H9 (cell line): ENCODE results near the gene CTDSPL. TPM values are rescaled to one million over a fixed set of nuclear protein-coding genes. Genes with fewer than 3 reads are reported as not detected.

Source experiments
- DNase-seq: peaks from one replicate; pipeline ENCODE4 v3.0.0-alpha.2; 2017
- H2AFZ ChIP-seq: one replicate; pipeline ENCODE4 v1.6.1; 2013; ENCODE audit warnings: mild to moderate bottlenecking, low read length, control low read depth, moderate library complexity
- H2AK5ac ChIP-seq: 2 replicates; pipeline ENCODE4 v1.6.1; 2013; ENCODE audit warnings: low read length, control low read depth, mixed read lengths; ENCODE audit not compliant: insufficient read length
- H2BK120ac ChIP-seq: one replicate; pipeline ENCODE4 v1.6.1; 2013; ENCODE audit warnings: low read depth, mild to moderate bottlenecking, low read length, control low read depth, inconsistent platforms; ENCODE audit not compliant: poor library complexity, severe bottlenecking
- H2BK12ac ChIP-seq: 2 replicates; pipeline ENCODE4 v1.6.1; 2013; ENCODE audit warnings: low read length, control low read depth, mixed read lengths, low read depth; ENCODE audit not compliant: insufficient read length
- H2BK15ac ChIP-seq: 2 replicates; pipeline ENCODE4 v1.6.1; 2013; ENCODE audit warnings: low read depth, low read length, control low read depth
- H2BK20ac ChIP-seq: one replicate; pipeline ENCODE4 v1.6.1; 2013; ENCODE audit warnings: low read depth, mild to moderate bottlenecking, low read length, control low read depth, inconsistent platforms; ENCODE audit not compliant: poor library complexity, severe bottlenecking
- H2BK5ac ChIP-seq: 2 replicates; pipeline ENCODE4 v1.6.1; 2013; ENCODE audit warnings: low read length, control low read depth, mixed read lengths; ENCODE audit not compliant: insufficient read length
- H3K14ac ChIP-seq: 2 replicates; pipeline ENCODE4 v1.6.1; 2013; ENCODE audit warnings: low read length, control low read depth; ENCODE audit not compliant: insufficient read depth
- H3K18ac ChIP-seq: 2 replicates; pipeline ENCODE4 v1.6.1; 2013; ENCODE audit warnings: low read depth, mild to moderate bottlenecking, mixed read lengths, low read length, control low read depth; ENCODE audit not compliant: insufficient read length
- H3K23ac ChIP-seq: 2 replicates; pipeline ENCODE4 v1.6.1; 2013; ENCODE audit warnings: low read length, control low read depth, mixed read lengths, low read depth; ENCODE audit not compliant: insufficient read length
- H3K23me2 ChIP-seq: 2 replicates; pipeline ENCODE4 v1.6.1; 2013; ENCODE audit warnings: low read depth, mild to moderate bottlenecking, mixed read lengths, low read length, control low read depth; ENCODE audit not compliant: insufficient read length, poor library complexity, severe bottlenecking
- H3K27ac ChIP-seq: 2 replicates; pipeline ENCODE4 v1.5.1; 2013; ENCODE audit warnings: low read length, control low read depth, mixed read lengths, low read depth; ENCODE audit not compliant: insufficient read length
- H3K27me3 ChIP-seq: 2 replicates; pipeline ENCODE4 v1.6.1; 2013; ENCODE audit warnings: low read length, control low read depth, inconsistent platforms; ENCODE audit not compliant: insufficient read depth
- H3K4ac ChIP-seq: 2 replicates; pipeline ENCODE4 v1.6.1; 2013; ENCODE audit warnings: low read depth, mild to moderate bottlenecking, control low read depth, inconsistent platforms, low read length, moderate library complexity
- H3K4me1 ChIP-seq: 2 replicates; pipeline ENCODE4 v1.6.1; 2013; ENCODE audit warnings: low read length, control low read depth, inconsistent platforms; ENCODE audit not compliant: insufficient read depth
- H3K4me2 ChIP-seq: 2 replicates; pipeline ENCODE4 v1.6.1; 2013; ENCODE audit warnings: low read length, control low read depth, mixed read lengths; ENCODE audit not compliant: insufficient read length, insufficient read depth
- H3K56ac ChIP-seq: 2 replicates; pipeline ENCODE4 v1.6.1; 2013; ENCODE audit warnings: low read depth, mild to moderate bottlenecking, mixed read lengths, low read length, control low read depth; ENCODE audit not compliant: insufficient read length
- H3K79me1 ChIP-seq: 2 replicates; pipeline ENCODE4 v1.6.1; 2013; ENCODE audit warnings: low read depth, mild to moderate bottlenecking, moderate library complexity, low read length, control low read depth, inconsistent platforms; ENCODE audit not compliant: insufficient read depth, poor library complexity, severe bottlenecking
- H3K79me2 ChIP-seq: 2 replicates; pipeline ENCODE4 v1.6.1; 2013; ENCODE audit warnings: low read length, control low read depth, inconsistent platforms; ENCODE audit not compliant: insufficient read depth
- H3K9ac ChIP-seq: 2 replicates; pipeline ENCODE4 v1.6.1; 2013; ENCODE audit warnings: low read length, control low read depth, mixed read lengths; ENCODE audit not compliant: insufficient read length; ENCODE audit errors: extremely low read depth
- H3K9me3 ChIP-seq: one replicate; pipeline ENCODE4 v1.6.1; 2013; ENCODE audit warnings: low read depth, low read length, inconsistent platforms; ENCODE audit not compliant: control insufficient read depth
- H3T11ph ChIP-seq: one replicate; pipeline ENCODE4 v1.6.1; 2013; ENCODE audit warnings: mild to moderate bottlenecking, low read length, control low read depth, inconsistent platforms
- H4K20me1 ChIP-seq: one replicate; pipeline ENCODE4 v1.6.1; 2013; ENCODE audit not compliant: control insufficient read depth, insufficient read length, insufficient read depth
- H4K5ac ChIP-seq: 2 replicates; pipeline ENCODE4 v1.6.1; 2013; ENCODE audit warnings: low read depth, mild to moderate bottlenecking, mixed read lengths, low read length, control low read depth; ENCODE audit not compliant: insufficient read length
- H4K8ac ChIP-seq: replicated peaks from 2 replicates; pipeline ENCODE4 v1.6.1; 2013; ENCODE audit warnings: low read length, control low read depth, mixed read lengths, low read depth; ENCODE audit not compliant: insufficient read length
- H4K91ac ChIP-seq: 2 replicates; pipeline ENCODE4 v1.6.1; 2013; ENCODE audit warnings: low read depth, mild to moderate bottlenecking, moderate library complexity, mixed read lengths, low read length, control low read depth; ENCODE audit not compliant: insufficient read length
- H3K27ac Mint-ChIP-seq, 3 experiments: 2 replicates in 2 of 3; 3 replicates in 1 of 3; pipeline ENCODE4 v1.8.0; 2020 to 2021; ENCODE audit warnings: mixed read lengths in 3 of 3, mild to moderate bottlenecking in 1 of 3, moderate library complexity in 1 of 3
- H3K27me3 Mint-ChIP-seq: 2 replicates; pipeline ENCODE4 v1.8.0; 2021; ENCODE audit warnings: low read depth, mild to moderate bottlenecking, moderate library complexity, mixed read lengths
- H3K36me3 Mint-ChIP-seq, 3 experiments: 2 replicates in 2 of 3; 3 replicates in 1 of 3; pipeline ENCODE4 v1.8.0; 2020 to 2021; ENCODE audit warnings: low read depth in 3 of 3, mixed read lengths in 3 of 3; ENCODE audit not compliant: insufficient read depth in 1 of 3
- H3K4me1 Mint-ChIP-seq, 2 experiments: 2 replicates each; pipeline ENCODE4 v1.8.0; 2020; ENCODE audit warnings: mixed read lengths in 2 of 2
- H3K4me3 Mint-ChIP-seq, 2 experiments: 2 replicates in 1 of 2; 3 replicates in 1 of 2; pipeline ENCODE4 v1.8.0; 2020 to 2021; ENCODE audit warnings: mild to moderate bottlenecking in 2 of 2, mixed read lengths in 2 of 2, moderate library complexity in 1 of 2
- H3K9me3 Mint-ChIP-seq, 2 experiments: 2 replicates in 1 of 2; 3 replicates in 1 of 2; pipeline ENCODE4 v1.8.0; 2020; ENCODE audit warnings: mild to moderate bottlenecking in 2 of 2, mixed read lengths in 2 of 2, moderate library complexity in 1 of 2
- WGBS: extraction: QIAGEN DNeasy Blood & Tissue Kit; methylation state at CpG from one replicate; pipeline ENCODE4 v1.1.7; 2013; ENCODE audit warnings: missing lambda C conversion rate, low lambda C conversion rate, mixed read lengths; ENCODE audit not compliant: insufficient read length; ENCODE audit errors: extremely low coverage; 5-methylcytosine and 5-hydroxymethylcytosine counted together
- total RNA-seq: library from RNA; stranded (reverse); gene quantifications from 2 replicates; pipeline ENCODE4 v1.2.1, GENCODE V29; 2021
- TF ChIP-seq, protein P1 (sequence below): fragments of 200-600 bp; sonication (generic); conservative IDR thresholded peaks from 3 replicates; pipeline ENCODE4 v1.8.0; 2021; ENCODE audit warnings: antibody characterized with exemption, mild to moderate bottlenecking

The CTDSPL gene
- total RNA-seq, 1 experiment from 2014 or later = 20.8 TPM

DNA sequence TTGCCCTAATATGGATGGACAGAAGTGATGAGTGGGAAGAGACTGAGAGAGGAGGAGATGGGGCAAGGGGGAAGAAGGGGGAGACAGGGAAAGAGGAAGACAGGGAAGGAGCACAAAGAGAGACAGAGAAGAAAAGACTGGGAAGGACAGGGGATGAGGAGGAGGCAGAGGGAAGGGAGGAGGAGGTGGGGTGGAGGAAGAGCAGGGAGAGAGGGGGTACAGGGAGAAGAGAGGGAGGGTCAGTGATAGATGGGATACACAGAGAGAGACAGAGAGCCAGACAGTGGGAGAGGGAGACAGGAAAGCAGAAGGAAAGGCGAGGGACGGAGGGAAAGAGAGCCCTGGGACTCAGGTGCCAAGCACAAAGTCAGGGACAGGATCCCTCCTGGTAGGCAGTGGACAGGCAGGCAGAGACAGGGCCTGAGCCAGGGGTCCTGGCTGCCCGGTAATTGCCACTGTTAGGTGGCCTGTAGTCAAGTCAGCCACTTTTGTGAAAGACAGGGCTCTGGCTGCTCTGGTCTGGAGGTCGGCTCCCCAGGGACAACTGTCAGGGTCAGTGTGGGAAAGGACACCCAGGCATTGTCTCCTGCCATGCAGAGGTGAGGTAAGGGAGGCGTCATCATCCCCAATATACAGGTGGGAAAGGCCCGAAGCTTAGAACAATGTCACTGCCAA lies 138.7 kb downstream of the CTDSPL start:
- H4K5ac ChIP-seq = no peak overlapping the region
- no peak overlapping the region for H3K23ac ChIP-seq
- Mint-ChIP-seq H3K27me3 (peaks cover 10% of the 10 kb centered on the region), H3K27ac (no peak overlapping the region), H3K4me3 (no peak overlapping the region; a peak in 1 of 5 replicates), H3K4me1 (peaks cover 11 to 20% of the 10 kb centered on the region in 2 experiments), H3K36me3 (peaks cover 0 to 5% (median 4%) of the 10 kb centered on the region in 3 experiments; a peak in 4 of 7 replicates), H3K9me3 (no peaks in the 10 kb centered on the region; a peak in 1 of 5 replicates)
- no peak overlapping the region for H4K91ac ChIP-seq
- H2AFZ ChIP-seq = no peak overlapping the region
- H3T11ph ChIP-seq = no peak overlapping the region
- no peak overlapping the region for H2BK120ac ChIP-seq
- no peaks in the 10 kb centered on the region; the same call in 1 of the 2 replicates for H3K27me3 ChIP-seq
- no peak overlapping the region for H3K14ac ChIP-seq
- no peak overlapping the region for H2BK12ac ChIP-seq
- no peak overlapping the region for H3K18ac ChIP-seq
- no peaks in the 10 kb centered on the region for H3K79me2 ChIP-seq
- no peak overlapping the region for H3K56ac ChIP-seq
- no peak overlapping the region for H3K27ac ChIP-seq
- H2AK5ac ChIP-seq = no peak overlapping the region
- H4K8ac ChIP-seq = no peak overlapping the region
- no peak overlapping the region for H3K4me2 ChIP-seq
- H2BK5ac ChIP-seq = no peak overlapping the region
- H2BK15ac ChIP-seq = no peak overlapping the region
- peaks cover 2% of the 10 kb centered on the region; the same call in 1 of the 2 replicates for H3K4me1 ChIP-seq
- no peaks in the 10 kb centered on the region for H3K9me3 ChIP-seq
- H3K4ac ChIP-seq = no peak overlapping the region
- WGBS = no CpG with 5 or more reads among the region's 6 CpGs
- H3K9ac ChIP-seq = no peak overlapping the region
- DNase-seq = no peak
- no peaks in the 10 kb centered on the region for H3K23me2 ChIP-seq
- no peaks in the 10 kb centered on the region for H3K79me1 ChIP-seq
- TF ChIP-seq, protein P1, sequence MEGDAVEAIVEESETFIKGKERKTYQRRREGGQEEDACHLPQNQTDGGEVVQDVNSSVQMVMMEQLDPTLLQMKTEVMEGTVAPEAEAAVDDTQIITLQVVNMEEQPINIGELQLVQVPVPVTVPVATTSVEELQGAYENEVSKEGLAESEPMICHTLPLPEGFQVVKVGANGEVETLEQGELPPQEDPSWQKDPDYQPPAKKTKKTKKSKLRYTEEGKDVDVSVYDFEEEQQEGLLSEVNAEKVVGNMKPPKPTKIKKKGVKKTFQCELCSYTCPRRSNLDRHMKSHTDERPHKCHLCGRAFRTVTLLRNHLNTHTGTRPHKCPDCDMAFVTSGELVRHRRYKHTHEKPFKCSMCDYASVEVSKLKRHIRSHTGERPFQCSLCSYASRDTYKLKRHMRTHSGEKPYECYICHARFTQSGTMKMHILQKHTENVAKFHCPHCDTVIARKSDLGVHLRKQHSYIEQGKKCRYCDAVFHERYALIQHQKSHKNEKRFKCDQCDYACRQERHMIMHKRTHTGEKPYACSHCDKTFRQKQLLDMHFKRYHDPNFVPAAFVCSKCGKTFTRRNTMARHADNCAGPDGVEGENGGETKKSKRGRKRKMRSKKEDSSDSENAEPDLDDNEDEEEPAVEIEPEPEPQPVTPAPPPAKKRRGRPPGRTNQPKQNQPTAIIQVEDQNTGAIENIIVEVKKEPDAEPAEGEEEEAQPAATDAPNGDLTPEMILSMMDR = no peak
- no peaks in the 10 kb centered on the region for H4K20me1 ChIP-seq
- H2BK20ac ChIP-seq = no peak overlapping the region
